Mesendoderm (in vitro differentiated cells): Measurements from ENCODE around the gene APOBEC2.
"Not testable (repeated sequence)": the region's sequence is repeated elsewhere in the genome, so short reads cannot be mapped to it uniquely, and the experiment has no call there.

Experiments used
- DNase-seq: peaks from one replicate; pipeline ENCODE4 v3.0.0; 2013
- H2AK5ac ChIP-seq: 2 replicates; pipeline ENCODE4 v1.6.1; 2013; ENCODE audit warnings: low read length, inconsistent platforms
- H2BK120ac ChIP-seq: 2 replicates; pipeline ENCODE4 v1.6.1; 2013; ENCODE audit warnings: low read depth, mild to moderate bottlenecking, low read length, moderate library complexity, mixed read lengths
- H2BK15ac ChIP-seq: replicated peaks from 2 replicates; pipeline ENCODE4 v1.6.1; 2013; ENCODE audit warnings: low read depth, mild to moderate bottlenecking, moderate library complexity
- H2BK5ac ChIP-seq: 2 replicates; pipeline ENCODE4 v1.6.1; 2013; ENCODE audit warnings: low read length, inconsistent platforms
- H3K18ac ChIP-seq: 2 replicates; pipeline ENCODE4 v1.6.1; 2013; ENCODE audit warnings: mild to moderate bottlenecking, low read length, mixed read lengths
- H3K23ac ChIP-seq: one replicate; pipeline ENCODE4 v1.6.1; 2013; ENCODE audit warnings: low read length
- H3K27ac ChIP-seq: 2 replicates; pipeline ENCODE4 v1.5.1; 2013; ENCODE audit warnings: low read depth, mild to moderate bottlenecking, inconsistent platforms, low read length, moderate library complexity
- H3K27me3 ChIP-seq: 2 replicates; pipeline ENCODE4 v1.6.1; 2013; ENCODE audit warnings: low read length, control low read depth, mild to moderate bottlenecking, inconsistent platforms; ENCODE audit not compliant: insufficient read depth, poor library complexity
- H3K36me3 ChIP-seq: 2 replicates; pipeline ENCODE4 v1.6.1; 2013; ENCODE audit warnings: low read length, inconsistent platforms; ENCODE audit not compliant: control insufficient read depth, insufficient read depth
- H3K4ac ChIP-seq: one replicate; pipeline ENCODE4 v1.6.1; 2013; ENCODE audit warnings: low read depth, mild to moderate bottlenecking, low read length, moderate library complexity
- H3K4me1 ChIP-seq: 2 replicates; pipeline ENCODE4 v1.6.1; 2013; ENCODE audit warnings: low read depth, low read length, inconsistent platforms; ENCODE audit not compliant: control insufficient read depth
- H3K4me2 ChIP-seq: 2 replicates; pipeline ENCODE4 v1.6.1; 2013; ENCODE audit warnings: low read length
- H3K4me3 ChIP-seq: 2 replicates; pipeline ENCODE4 v1.5.1; 2013; ENCODE audit warnings: mild to moderate bottlenecking, low read length
- H3K56ac ChIP-seq: one replicate; pipeline ENCODE4 v1.6.1; 2013; ENCODE audit warnings: low read length
- H3K79me1 ChIP-seq: 2 replicates; pipeline ENCODE4 v1.6.1; 2013; ENCODE audit warnings: low read length, inconsistent platforms
- H3K79me2 ChIP-seq: 2 replicates; pipeline ENCODE4 v1.6.1; 2013; ENCODE audit warnings: mild to moderate bottlenecking, low read length; ENCODE audit not compliant: control insufficient read depth, insufficient read depth
- H3K9ac ChIP-seq: 2 replicates; pipeline ENCODE4 v1.6.1; 2013; ENCODE audit warnings: low read length, inconsistent platforms
- H4K5ac ChIP-seq: one replicate; pipeline ENCODE4 v1.6.1; 2013; ENCODE audit warnings: low read length
- H4K8ac ChIP-seq: one replicate; pipeline ENCODE4 v1.6.1; 2013; ENCODE audit warnings: low read depth, mild to moderate bottlenecking, control low read depth, low read length, moderate library complexity
- WGBS: extraction: QIAGEN DNeasy Blood & Tissue Kit; methylation state at CpG from one replicate; pipeline ENCODE4 v1.1.7; 2013; ENCODE audit warnings: low lambda C conversion rate, missing lambda C conversion rate; ENCODE audit not compliant: insufficient coverage; ENCODE audit errors: extremely low coverage; 5-methylcytosine and 5-hydroxymethylcytosine counted together

Gene APOBEC2

GRCh38 chr6:41013466-41014153, 39.4 kb upstream of the APOBEC2 start:
- H2BK15ac ChIP-seq: no peak overlapping the region
- no peak overlapping the region for H3K4me3 ChIP-seq
- H2BK5ac ChIP-seq: no peak overlapping the region
- DNase-seq: no peak
- no peaks in the 10 kb centered on the region for H3K27me3 ChIP-seq
- H3K79me1 ChIP-seq: no peaks in the 10 kb centered on the region
- no peak overlapping the region for H3K9ac ChIP-seq
- H4K8ac ChIP-seq: no peak overlapping the region
- H3K4me2 ChIP-seq: no peak overlapping the region
- H4K5ac ChIP-seq: no peak overlapping the region
- no peak overlapping the region for H3K27ac ChIP-seq
- no peak overlapping the region for H2BK120ac ChIP-seq
- H3K23ac ChIP-seq: no peak overlapping the region
- H3K79me2 ChIP-seq: no peaks in the 10 kb centered on the region
- H3K56ac ChIP-seq: no peak overlapping the region
- H3K18ac ChIP-seq: no peak overlapping the region
- H3K36me3 ChIP-seq: no peaks in the 10 kb centered on the region
- H2AK5ac ChIP-seq: no peak overlapping the region
- H3K4me1 ChIP-seq: no peaks in the 10 kb centered on the region
- no peak overlapping the region for H3K4ac ChIP-seq
- no CpG with 5 or more reads among the region's 5 CpGs for WGBS

DNA sequence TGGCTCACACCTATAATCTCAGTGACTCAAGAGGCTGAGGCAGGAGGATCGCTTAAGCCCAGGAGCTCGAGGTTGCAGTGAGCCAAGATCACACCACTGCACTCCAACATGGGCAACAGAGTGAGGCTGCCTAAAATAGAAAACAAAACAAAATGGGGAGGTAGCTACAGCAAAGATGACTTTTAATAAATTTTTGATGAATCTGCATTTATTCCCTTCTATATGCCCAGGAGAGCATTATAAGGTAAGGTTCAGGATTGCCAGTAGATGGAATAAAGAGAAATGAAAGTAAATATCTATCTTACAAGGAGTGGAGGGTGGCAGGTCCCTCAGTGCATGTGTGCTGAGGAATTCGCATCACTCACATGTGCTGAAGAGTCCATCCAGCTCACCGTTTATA, 38.2 kb upstream of the APOBEC2 start:
- no peak overlapping the region for H4K8ac ChIP-seq
- no peak overlapping the region for H3K18ac ChIP-seq
- no peak overlapping the region for H3K23ac ChIP-seq
- H3K27me3 ChIP-seq: no peaks in the 10 kb centered on the region
- H3K79me1 ChIP-seq: no peaks in the 10 kb centered on the region
- no peaks in the 10 kb centered on the region for H3K79me2 ChIP-seq
- no CpG with 5 or more reads among the region's 4 CpGs for WGBS
- no peak overlapping the region for H3K4me2 ChIP-seq
- H4K5ac ChIP-seq: no peak overlapping the region
- H3K9ac ChIP-seq: no peak overlapping the region
- no peaks in the 10 kb centered on the region for H3K36me3 ChIP-seq
- no peak overlapping the region for H2BK120ac ChIP-seq
- no peak overlapping the region for H2BK15ac ChIP-seq
- no peak overlapping the region for H2AK5ac ChIP-seq
- H3K56ac ChIP-seq: no peak overlapping the region
- H3K4me1 ChIP-seq: no peaks in the 10 kb centered on the region
- no peak overlapping the region for H3K4ac ChIP-seq
- H3K4me3 ChIP-seq: no peak overlapping the region
- no peak overlapping the region for H2BK5ac ChIP-seq
- H3K27ac ChIP-seq: no peak overlapping the region
- no peak for DNase-seq

DNA sequence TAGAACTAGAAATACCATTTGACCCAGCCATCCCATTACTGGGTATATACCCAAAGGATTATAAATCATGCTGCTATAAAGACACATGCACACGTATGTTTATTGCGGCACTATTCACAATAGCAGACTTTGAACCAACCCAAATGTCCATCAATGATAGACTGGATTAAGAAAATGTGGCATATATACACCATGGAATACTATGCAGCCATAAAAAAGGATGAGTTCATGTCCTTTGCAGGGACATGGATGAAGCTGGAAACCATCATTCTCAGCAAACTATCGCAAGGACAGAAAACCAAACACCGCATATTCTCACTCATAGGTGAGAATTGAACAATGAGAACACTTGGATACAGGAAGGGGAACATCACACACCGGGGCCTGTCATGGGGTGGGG, 37.1 kb upstream of the APOBEC2 start:
- WGBS: no CpG with 5 or more reads among the region's 5 CpGs

GRCh38 chr6:41017663-41018062, 35.3 kb upstream of the APOBEC2 start:
- H3K56ac ChIP-seq: no peak overlapping the region
- H3K27me3 ChIP-seq: no peaks in the 10 kb centered on the region
- H4K5ac ChIP-seq: no peak overlapping the region
- no peak overlapping the region for H3K23ac ChIP-seq
- H3K27ac ChIP-seq: no peak overlapping the region
- no peak overlapping the region for H3K4ac ChIP-seq
- H2BK15ac ChIP-seq: no peak overlapping the region
- no peaks in the 10 kb centered on the region for H3K4me1 ChIP-seq
- H3K4me2 ChIP-seq: no peak overlapping the region
- H3K36me3 ChIP-seq: no peaks in the 10 kb centered on the region
- H2BK5ac ChIP-seq: no peak overlapping the region
- no peak overlapping the region for H3K4me3 ChIP-seq
- H4K8ac ChIP-seq: no peak overlapping the region
- no CpG with 5 or more reads among the region's 1 CpG for WGBS
- H2AK5ac ChIP-seq: no peak overlapping the region
- H3K79me2 ChIP-seq: no peaks in the 10 kb centered on the region
- no peak for DNase-seq
- no peak overlapping the region for H3K9ac ChIP-seq
- H2BK120ac ChIP-seq: no peak overlapping the region
- no peak overlapping the region for H3K18ac ChIP-seq
- H3K79me1 ChIP-seq: no peaks in the 10 kb centered on the region

More for the DNA sequence above, 37.1 kb upstream of the APOBEC2 start:
- not testable (repeated sequence) for H3K4me3 ChIP-seq, H3K27me3 ChIP-seq, H3K4ac ChIP-seq, H2BK5ac ChIP-seq, H2BK120ac ChIP-seq, H2AK5ac ChIP-seq, H4K8ac ChIP-seq, H3K9ac ChIP-seq, H3K79me2 ChIP-seq, H3K4me1 ChIP-seq, H3K23ac ChIP-seq, DNase-seq, H3K18ac ChIP-seq, H2BK15ac ChIP-seq, H3K4me2 ChIP-seq, H3K79me1 ChIP-seq, H3K27ac ChIP-seq, H3K56ac ChIP-seq, H3K36me3 ChIP-seq, H4K5ac ChIP-seq

GRCh38 chr6:41021832-41022231, 31.2 kb upstream of the APOBEC2 start:
- no peak overlapping the region for H3K18ac ChIP-seq
- no peak overlapping the region for H2BK5ac ChIP-seq
- H3K56ac ChIP-seq: no peak overlapping the region
- no peaks in the 10 kb centered on the region for H3K36me3 ChIP-seq
- no peak overlapping the region for H4K8ac ChIP-seq
- no peak for DNase-seq
- H2BK15ac ChIP-seq: no peak overlapping the region
- no peak overlapping the region for H3K27ac ChIP-seq
- no peaks in the 10 kb centered on the region for H3K79me2 ChIP-seq
- no CpG with 5 or more reads among the region's 3 CpGs for WGBS
- no peak overlapping the region for H3K9ac ChIP-seq
- no peak overlapping the region for H3K23ac ChIP-seq
- no peaks in the 10 kb centered on the region for H3K27me3 ChIP-seq
- H3K4me2 ChIP-seq: no peak overlapping the region
- H3K79me1 ChIP-seq: no peaks in the 10 kb centered on the region
- no peak overlapping the region for H3K4me3 ChIP-seq
- no peak overlapping the region for H2AK5ac ChIP-seq
- no peak overlapping the region for H2BK120ac ChIP-seq
- H3K4me1 ChIP-seq: no peaks in the 10 kb centered on the region
- no peak overlapping the region for H4K5ac ChIP-seq
- H3K4ac ChIP-seq: no peak overlapping the region

- Histone ChIP-seq H3K79me1 (no peaks in the 10 kb centered on the region), H3K4me2 (no peak overlapping the region), H2BK120ac (no peak overlapping the region), H3K27ac (no peak overlapping the region), H3K18ac (no peak overlapping the region), H3K27me3 (no peaks in the 10 kb centered on the region), H3K79me2 (no peaks in the 10 kb centered on the region), H3K4me1 (peaks cover 3% of the 10 kb centered on the region), H3K4me3 (no peak overlapping the region), H3K4ac (no peak overlapping the region), H4K8ac (no peak overlapping the region), H3K23ac (no peak overlapping the region), H3K9ac (no peak overlapping the region), H2BK15ac (no peak overlapping the region), H2AK5ac (no peak overlapping the region), H4K5ac (no peak overlapping the region), H3K36me3 (no peaks in the 10 kb centered on the region), H3K56ac (no peak overlapping the region), H2BK5ac (no peak overlapping the region)
- no peak for DNase-seq
These were observed 30.7 kb upstream of the APOBEC2 start for GRCh38 chr6:41022294-41022693.
